WTC11 (cell line): ENCODE data around the gene ADCY3. TPM values are rescaled to one million over a fixed set of nuclear protein-coding genes. Genes with fewer than 3 reads are reported as not detected.
A peak's percentile ranks its signal among the peaks of the same experiment; 100 is the strongest.

ENCODE experiments used
- ATAC-seq: fragments of 200-7000 bp; cut with Tn5 transposase; 2 replicates; pipeline ENCODE4 v1.10.0; 2021; ENCODE audit warnings: mild to moderate bottlenecking, moderate library complexity
- CTCF ChIA-PET: fragments of 300-600 bp; sonication (Branson Sonifier 250); formaldehyde crosslinking; loops from one replicate; lab custom pipeline; 2021; ENCODE audit warnings: antibody characterized with exemption; lab: Charles Lee
- POLR2A ChIA-PET: fragments of 350-600 bp; sonication (Branson Sonifier 250); formaldehyde crosslinking; loops from one replicate; lab custom pipeline; 2021; ENCODE audit warnings: antibody characterized with exemption; lab: Charles Lee
- DNase-seq: peaks from one replicate; pipeline ENCODE4 v3.0.0; 2021; ENCODE audit warnings: low spot score
- H3K27ac Mint-ChIP-seq: 2 replicates; pipeline ENCODE4 v1.8.0; 2021; ENCODE audit warnings: mixed read lengths
- H3K27me3 Mint-ChIP-seq: 2 replicates; pipeline ENCODE4 v1.8.0; 2021; ENCODE audit warnings: low read depth, mild to moderate bottlenecking, moderate library complexity, mixed read lengths
- H3K36me3 Mint-ChIP-seq: 2 replicates; pipeline ENCODE4 v1.8.0; 2021; ENCODE audit warnings: mixed read lengths
- H3K4me1 Mint-ChIP-seq: 2 replicates; pipeline ENCODE4 v1.8.0; 2022; ENCODE audit warnings: mixed read lengths
- H3K4me3 Mint-ChIP-seq: 2 replicates; pipeline ENCODE4 v1.8.0; 2021; ENCODE audit warnings: mild to moderate bottlenecking, moderate library complexity, mixed read lengths
- H3K9me3 Mint-ChIP-seq: 2 replicates; pipeline ENCODE4 v1.8.0; 2021; ENCODE audit warnings: mixed read lengths
- AR ChIP-seq: fragments of 250-450 bp; sonication (Bioruptor Pico); IDR thresholded peaks from 2 replicates; pipeline ENCODE4 v1.9.0; 2021; ENCODE audit warnings: mild to moderate bottlenecking
- ESRRA ChIP-seq: sonication (generic); formaldehyde crosslinking; IDR thresholded peaks from 2 replicates; pipeline ENCODE4 v1.8.1; 2022; ENCODE audit warnings: mild to moderate bottlenecking, missing genetic modification reagents, borderline replicate concordance
- HMGA2 ChIP-seq: fragments of 250-450 bp; sonication (Bioruptor Pico); IDR thresholded peaks from 2 replicates; pipeline ENCODE4 v1.4.0; 2021; ENCODE audit warnings: mild to moderate bottlenecking, moderate library complexity
- NFYB ChIP-seq: sonication (generic); formaldehyde crosslinking; conservative IDR thresholded peaks from 2 replicates; pipeline ENCODE4 v1.8.0; 2022; ENCODE audit warnings: low read depth, missing genetic modification reagents
- PREB ChIP-seq: sonication (generic); formaldehyde crosslinking; IDR thresholded peaks from 2 replicates; pipeline ENCODE4 v1.8.1; 2022; ENCODE audit warnings: mild to moderate bottlenecking, missing genetic modification reagents, moderate library complexity, borderline replicate concordance
- TEAD1 ChIP-seq: sonication (generic); formaldehyde crosslinking; IDR thresholded peaks from 2 replicates; pipeline ENCODE4 v1.8.0; 2022; ENCODE audit warnings: mild to moderate bottlenecking, missing genetic modification reagents
- ZNF121 ChIP-seq: sonication (generic); formaldehyde crosslinking; IDR thresholded peaks from 2 replicates; pipeline ENCODE4 v1.8.0; 2023; ENCODE audit warnings: missing genetic modification reagents
- ZNF263 ChIP-seq: sonication (generic); formaldehyde crosslinking; IDR thresholded peaks from 2 replicates; pipeline ENCODE4 v1.8.1; 2022; ENCODE audit warnings: low read depth, mild to moderate bottlenecking, moderate library complexity, missing genetic modification reagents
- ZNF416 ChIP-seq: fragments of 250-450 bp; sonication (Bioruptor Pico); IDR thresholded peaks from 2 replicates; pipeline ENCODE4 v1.9.0; 2021; ENCODE audit warnings: mild to moderate bottlenecking, inconsistent platforms
- total RNA-seq: library from RNA; stranded (reverse); gene quantifications from 3 replicates; pipeline ENCODE4 v1.2.3, GENCODE V29; 2021
- TF ChIP-seq, protein P1 (sequence below): sonication (generic); formaldehyde crosslinking; IDR thresholded peaks from 2 replicates; pipeline ENCODE4 v1.8.1; 2023; ENCODE audit warnings: mild to moderate bottlenecking, missing genetic modification reagents, borderline replicate concordance
- TF ChIP-seq, protein P2 (sequence below): sonication (generic); formaldehyde crosslinking; IDR thresholded peaks from 2 replicates; pipeline ENCODE4 v1.8.1; 2023; ENCODE audit warnings: mild to moderate bottlenecking, missing genetic modification reagents, moderate library complexity
- TF ChIP-seq, protein P3 (sequence below): sonication (generic); formaldehyde crosslinking; IDR thresholded peaks from 2 replicates; pipeline ENCODE4 v1.8.1; 2022; ENCODE audit warnings: missing genetic modification reagents, borderline replicate concordance
- TF ChIP-seq, protein P4 (sequence below): sonication (generic); formaldehyde crosslinking; IDR thresholded peaks from 2 replicates; pipeline ENCODE4 v1.8.0; 2022; ENCODE audit warnings: mild to moderate bottlenecking, missing genetic modification reagents

Gene ADCY3
- total RNA-seq, 1 experiment from 2014 or later = 37.1 TPM

GRCh38 chr2:24779116-24779515 is 140.9 kb downstream of the ADCY3 start (continued):
- TF ChIP-seq AR (CRISPR knock-in tag) = no peak
- no peak for TF ChIP-seq ZNF263 (CRISPR knock-in tag)
- TF ChIP-seq PREB = no peak
- no peak for TF ChIP-seq HMGA2 (CRISPR knock-in tag)
- no peak for TF ChIP-seq NFYB
- TF ChIP-seq, protein P1, sequence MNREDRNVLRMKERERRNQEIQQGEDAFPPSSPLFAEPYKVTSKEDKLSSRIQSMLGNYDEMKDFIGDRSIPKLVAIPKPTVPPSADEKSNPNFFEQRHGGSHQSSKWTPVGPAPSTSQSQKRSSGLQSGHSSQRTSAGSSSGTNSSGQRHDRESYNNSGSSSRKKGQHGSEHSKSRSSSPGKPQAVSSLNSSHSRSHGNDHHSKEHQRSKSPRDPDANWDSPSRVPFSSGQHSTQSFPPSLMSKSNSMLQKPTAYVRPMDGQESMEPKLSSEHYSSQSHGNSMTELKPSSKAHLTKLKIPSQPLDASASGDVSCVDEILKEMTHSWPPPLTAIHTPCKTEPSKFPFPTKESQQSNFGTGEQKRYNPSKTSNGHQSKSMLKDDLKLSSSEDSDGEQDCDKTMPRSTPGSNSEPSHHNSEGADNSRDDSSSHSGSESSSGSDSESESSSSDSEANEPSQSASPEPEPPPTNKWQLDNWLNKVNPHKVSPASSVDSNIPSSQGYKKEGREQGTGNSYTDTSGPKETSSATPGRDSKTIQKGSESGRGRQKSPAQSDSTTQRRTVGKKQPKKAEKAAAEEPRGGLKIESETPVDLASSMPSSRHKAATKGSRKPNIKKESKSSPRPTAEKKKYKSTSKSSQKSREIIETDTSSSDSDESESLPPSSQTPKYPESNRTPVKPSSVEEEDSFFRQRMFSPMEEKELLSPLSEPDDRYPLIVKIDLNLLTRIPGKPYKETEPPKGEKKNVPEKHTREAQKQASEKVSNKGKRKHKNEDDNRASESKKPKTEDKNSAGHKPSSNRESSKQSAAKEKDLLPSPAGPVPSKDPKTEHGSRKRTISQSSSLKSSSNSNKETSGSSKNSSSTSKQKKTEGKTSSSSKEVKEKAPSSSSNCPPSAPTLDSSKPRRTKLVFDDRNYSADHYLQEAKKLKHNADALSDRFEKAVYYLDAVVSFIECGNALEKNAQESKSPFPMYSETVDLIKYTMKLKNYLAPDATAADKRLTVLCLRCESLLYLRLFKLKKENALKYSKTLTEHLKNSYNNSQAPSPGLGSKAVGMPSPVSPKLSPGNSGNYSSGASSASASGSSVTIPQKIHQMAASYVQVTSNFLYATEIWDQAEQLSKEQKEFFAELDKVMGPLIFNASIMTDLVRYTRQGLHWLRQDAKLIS (CRISPR knock-in tag) = no peak
- no peak for TF ChIP-seq TEAD1 (CRISPR knock-in tag)

GRCh38 chr2:24774373-24774772 is 145.7 kb downstream of the ADCY3 start:
- Mint-ChIP-seq H3K27me3 (no peaks in the 10 kb centered on the region), H3K4me1 (peaks cover 28% of the 10 kb centered on the region), H3K27ac (no peak overlapping the region), H3K9me3 (peaks cover 9% of the 10 kb centered on the region), H3K36me3 (peaks cover 12% of the 10 kb centered on the region), H3K4me3 (no peak overlapping the region)
- DNase-seq (no peak), ATAC-seq (no peak)
- ChIA-PET CTCF (interaction anchor here (0.9 to 1.2 kb wide), 2 partner anchors 54 to 161 kb away, joined by 3 read pairs; no protein-coding TSS in a partner anchor), POLR2A (interaction anchor here (0.7 kb wide), 1 partner anchor 72 kb away, joined by 3 read pairs; no protein-coding TSS in a partner anchor)
- TF ChIP-seq, protein P2, sequence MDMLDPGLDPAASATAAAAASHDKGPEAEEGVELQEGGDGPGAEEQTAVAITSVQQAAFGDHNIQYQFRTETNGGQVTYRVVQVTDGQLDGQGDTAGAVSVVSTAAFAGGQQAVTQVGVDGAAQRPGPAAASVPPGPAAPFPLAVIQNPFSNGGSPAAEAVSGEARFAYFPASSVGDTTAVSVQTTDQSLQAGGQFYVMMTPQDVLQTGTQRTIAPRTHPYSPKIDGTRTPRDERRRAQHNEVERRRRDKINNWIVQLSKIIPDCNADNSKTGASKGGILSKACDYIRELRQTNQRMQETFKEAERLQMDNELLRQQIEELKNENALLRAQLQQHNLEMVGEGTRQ (CRISPR knock-in tag) = no peak
- TF ChIP-seq ESRRA (no peak), ZNF416 (CRISPR knock-in tag) (no peak), ZNF121 (CRISPR knock-in tag) (peak; percentile 71; the same call in 1 of the 2 replicates)

- no peaks in the 10 kb centered on the region for H3K27me3 Mint-ChIP-seq
- POLR2A ChIA-PET = no interaction called here
- CTCF ChIA-PET = interaction anchor here (1.0 to 2.2 kb wide), 4 partner anchors 19 to 159 kb away, joined by 3 to 10 read pairs (median 4); no protein-coding TSS in a partner anchor
- no peak overlapping the region for H3K4me3 Mint-ChIP-seq
- DNase-seq = no peak
- H3K27ac Mint-ChIP-seq = peak overlapping the region; percentile 44
- peaks cover 11% of the 10 kb centered on the region for H3K36me3 Mint-ChIP-seq
- peaks cover 8% of the 10 kb centered on the region for H3K9me3 Mint-ChIP-seq
- H3K4me1 Mint-ChIP-seq = peaks cover 14% of the 10 kb centered on the region
- peak; percentile 50 for ATAC-seq
- TF ChIP-seq PREB (no peak), ZNF416 (CRISPR knock-in tag) (no peak), ESRRA (no peak), NFYB (no peak)
- TF ChIP-seq, protein P3, sequence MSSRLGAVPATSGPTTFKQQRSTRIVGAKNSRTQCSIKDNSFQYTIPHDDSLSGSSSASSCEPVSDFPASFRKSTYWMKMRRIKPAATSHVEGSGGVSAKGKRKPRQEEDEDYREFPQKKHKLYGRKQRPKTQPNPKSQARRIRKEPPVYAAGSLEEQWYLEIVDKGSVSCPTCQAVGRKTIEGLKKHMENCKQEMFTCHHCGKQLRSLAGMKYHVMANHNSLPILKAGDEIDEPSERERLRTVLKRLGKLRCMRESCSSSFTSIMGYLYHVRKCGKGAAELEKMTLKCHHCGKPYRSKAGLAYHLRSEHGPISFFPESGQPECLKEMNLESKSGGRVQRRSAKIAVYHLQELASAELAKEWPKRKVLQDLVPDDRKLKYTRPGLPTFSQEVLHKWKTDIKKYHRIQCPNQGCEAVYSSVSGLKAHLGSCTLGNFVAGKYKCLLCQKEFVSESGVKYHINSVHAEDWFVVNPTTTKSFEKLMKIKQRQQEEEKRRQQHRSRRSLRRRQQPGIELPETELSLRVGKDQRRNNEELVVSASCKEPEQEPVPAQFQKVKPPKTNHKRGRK (CRISPR knock-in tag) = no peak
- TF ChIP-seq, protein P1 (CRISPR knock-in tag) = no peak
- TF ChIP-seq, protein P4, sequence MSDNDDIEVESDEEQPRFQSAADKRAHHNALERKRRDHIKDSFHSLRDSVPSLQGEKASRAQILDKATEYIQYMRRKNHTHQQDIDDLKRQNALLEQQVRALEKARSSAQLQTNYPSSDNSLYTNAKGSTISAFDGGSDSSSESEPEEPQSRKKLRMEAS (CRISPR knock-in tag) = no peak
These were observed 148.1 kb downstream of the ADCY3 start for GRCh38 chr2:24771764-24772586.
